PFSK-1 (cell line): ENCODE measurements around the gene SPG7.

Experiments used
- FOXP2 ChIP-seq: optimal IDR thresholded peaks from 2 replicates; pipeline ENCODE3; 2011; ENCODE audit warnings: borderline replicate concordance, control low read depth, inconsistent platforms; ENCODE audit not compliant: insufficient read depth; ENCODE audit errors: extremely low read length, extremely low read depth
- POLR2AphosphoS5 ChIP-seq: IDR thresholded peaks from 2 replicates; pipeline ENCODE4 v1.6.1; 2012; ENCODE audit warnings: low read depth, mild to moderate bottlenecking, control low read depth, low read length, moderate library complexity
- REST ChIP-seq, 2 experiments: IDR thresholded peaks; 2 replicates each; pipeline versions ENCODE4 v1.6.1 to v1.8.0; 2011 to 2012; ENCODE audit warnings: low read depth in 2 of 2, low read length in 2 of 2, control low read depth in 1 of 2, inconsistent platforms in 1 of 2, mild to moderate bottlenecking in 1 of 2, moderate library complexity in 1 of 2; ENCODE audit not compliant: insufficient read depth in 1 of 2
- SIN3A ChIP-seq: IDR thresholded peaks from 2 replicates; pipeline ENCODE4 v1.6.1; 2012; ENCODE audit warnings: mild to moderate bottlenecking, low read length, moderate library complexity, borderline replicate concordance; ENCODE audit not compliant: insufficient read depth
- TAF1 ChIP-seq: IDR thresholded peaks from 2 replicates; pipeline ENCODE4 v1.6.1; 2012; ENCODE audit warnings: low read length, control low read depth, borderline replicate concordance; ENCODE audit not compliant: insufficient read depth

SPG7 gene

GRCh38 chr16:89529097-89529496 lies 20.9 kb downstream of the SPG7 start:
- TF ChIP-seq SIN3A (no peak), FOXP2 (no peak), REST (IDR thresholded peaks at IDR 0.05; ENCODE audit: insufficient read depth in 1 of 2, low read depth in 2 of 2, low read length in 2 of 2) (no peak), TAF1 (no peak), POLR2AphosphoS5 (no peak)

- TF ChIP-seq FOXP2 (no peak), REST (IDR thresholded peaks at IDR 0.05; ENCODE audit: insufficient read depth in 1 of 2, low read depth in 2 of 2, low read length in 2 of 2) (no peak), POLR2AphosphoS5 (no peak; the same call in 1 of the 2 replicates), SIN3A (no peak), TAF1 (no peak)
These were observed 22.5 kb downstream of the SPG7 start for GRCh38 chr16:89530401-89531381.

- TF ChIP-seq TAF1 (no peak), SIN3A (no peak), POLR2AphosphoS5 (no peak), FOXP2 (no peak), REST (IDR thresholded peaks at IDR 0.05; ENCODE audit: insufficient read depth in 1 of 2, low read depth in 2 of 2, low read length in 2 of 2) (no peak)
These were observed 23.8 kb downstream of the SPG7 start for GRCh38 chr16:89531821-89532526.

- no peak for TF ChIP-seq POLR2AphosphoS5
- no peak for TF ChIP-seq REST (IDR thresholded peaks at IDR 0.05; ENCODE audit: insufficient read depth in 1 of 2, low read depth in 2 of 2, low read length in 2 of 2)
- TF ChIP-seq TAF1, result no peak
- no peak for TF ChIP-seq SIN3A
- TF ChIP-seq FOXP2, result no peak
These were observed 26.1 kb downstream of the SPG7 start for GRCh38 chr16:89534252-89534756.
